ENCODE measurements around the gene UTP11.

DNA sequence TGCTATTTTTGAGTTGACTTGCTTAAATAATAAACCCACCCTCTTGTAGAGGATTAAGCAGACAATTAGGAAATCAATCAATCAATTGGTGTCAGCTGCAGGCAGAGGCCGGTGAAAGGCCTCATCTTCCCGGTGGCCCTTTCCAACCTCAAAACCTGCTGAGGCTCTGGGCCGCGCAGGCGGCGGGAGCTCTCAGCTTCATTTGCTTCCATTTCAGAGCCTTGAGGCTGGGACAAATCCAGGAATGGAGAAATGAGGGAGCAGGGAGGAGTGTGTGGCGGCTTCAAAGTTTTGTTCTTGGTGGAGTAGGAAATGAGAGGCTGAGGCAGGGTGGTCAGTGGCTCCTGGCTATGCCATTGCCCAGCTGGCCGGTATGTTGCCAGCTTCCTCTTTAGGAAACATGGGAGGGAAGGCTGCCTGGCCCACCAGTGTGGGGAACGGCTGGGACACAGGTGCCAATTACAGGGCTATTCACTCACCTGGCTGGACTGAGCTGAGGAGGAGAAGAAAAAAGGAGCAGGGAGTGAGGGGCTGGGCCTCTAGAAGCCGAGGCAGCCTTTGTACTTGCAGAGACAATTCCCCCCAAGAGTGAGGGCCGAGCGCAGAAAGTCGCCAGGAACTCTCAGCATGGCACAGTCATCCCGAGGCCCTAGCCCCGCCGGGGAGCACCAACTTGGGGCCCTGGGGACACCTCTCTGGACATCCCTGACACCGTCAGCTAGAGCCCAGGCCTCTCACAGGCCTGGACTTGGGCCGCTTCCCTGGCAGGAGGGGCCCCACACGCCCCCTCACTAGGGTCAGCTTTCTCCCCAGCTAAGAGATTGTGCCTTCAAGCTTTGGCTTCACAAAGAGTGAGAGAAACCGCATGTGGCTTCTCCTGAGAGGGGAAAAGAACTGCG, 29.7 kb downstream of the UTP11 start:
- no peak for TF ChIP-seq POLR2A (IDR thresholded peaks at IDR 0.05)
- TF ChIP-seq CTCF (IDR thresholded peaks at IDR 0.05) = no peak

All from heart left ventricle (tissue), 13 donors.